NCI-H146 (cell line): ENCODE results near the gene CACNB2.

ENCODE experiments used
- DNase-seq: peaks from one replicate; lab custom pipeline; 2025; lab: John Stamatoyannopoulos, UW

The CACNB2 gene

GRCh38 chr10:18293536-18294510, 153.6 kb downstream of the CACNB2 start:
- no peak for DNase-seq

- no peak for DNase-seq
These were observed 154.4 kb downstream of the CACNB2 start for GRCh38 chr10:18294633-18295032.

GRCh38 chr10:18297659-18298058, 157.4 kb downstream of the CACNB2 start:
- DNase-seq = no peak

DNA sequence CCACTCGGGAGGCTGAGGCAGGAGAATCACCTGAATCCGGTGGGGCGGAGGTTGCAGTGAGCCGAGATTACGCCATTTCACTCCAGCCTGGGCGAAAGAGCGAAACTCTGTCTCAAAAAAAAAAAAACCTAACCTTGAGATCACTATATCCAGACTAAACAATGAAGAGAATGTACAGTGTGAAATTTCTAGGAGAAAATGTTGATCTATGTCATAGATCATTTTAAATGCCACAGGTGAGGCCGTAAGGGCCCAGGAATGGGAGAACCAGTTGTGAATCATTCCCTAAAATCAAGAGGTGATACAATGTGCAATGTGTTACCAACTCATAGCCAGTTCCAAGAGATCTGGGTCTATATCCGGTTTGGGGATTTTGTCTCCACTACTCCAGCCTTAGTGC, 158.0 kb downstream of the CACNB2 start:
- no peak for DNase-seq

- peak; percentile 9 for DNase-seq
These were observed 163.9 kb downstream of the CACNB2 start for GRCh38 chr10:18303851-18304801.

GRCh38 chr10:18306031-18306430, 165.8 kb downstream of the CACNB2 start:
- DNase-seq = no peak

DNA sequence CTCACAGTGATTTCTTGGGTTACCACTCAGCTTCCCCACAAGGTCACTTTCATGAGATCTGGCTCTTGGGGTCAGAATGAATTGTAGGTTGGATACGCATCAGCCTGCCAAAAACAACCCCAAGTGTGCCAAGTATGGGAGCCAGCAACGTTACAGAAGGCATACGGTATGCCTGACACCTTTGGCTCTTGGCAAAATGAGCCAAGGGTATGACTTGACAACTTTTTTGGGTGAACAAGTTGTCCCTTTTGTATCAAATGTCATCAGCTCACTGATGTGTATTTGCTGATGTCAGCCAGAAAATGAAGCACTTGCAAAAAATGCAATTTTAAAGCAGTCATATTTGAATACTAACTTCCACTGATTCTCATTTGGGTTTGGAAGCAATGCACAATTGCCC, 168.4 kb downstream of the CACNB2 start:
- no peak for DNase-seq

DNA sequence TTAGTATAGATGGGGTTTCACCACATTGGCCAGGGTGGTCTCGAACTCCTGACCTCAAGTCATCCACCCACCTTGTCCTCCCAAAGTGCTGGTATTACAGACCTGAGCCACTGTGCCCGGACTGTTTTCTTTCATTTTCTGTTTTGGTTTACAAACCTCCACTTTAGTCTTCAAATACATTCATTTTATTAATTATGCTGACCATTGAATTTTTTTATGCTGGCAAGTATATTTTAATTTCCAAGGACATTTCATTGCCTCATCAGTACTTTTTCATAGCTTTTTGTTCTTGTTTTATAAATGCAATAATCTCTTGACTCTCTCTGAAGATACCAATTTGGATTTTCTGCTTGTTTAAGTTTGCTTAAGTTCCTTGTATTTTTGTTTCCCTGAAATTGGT, 170.5 kb downstream of the CACNB2 start:
- no peak for DNase-seq

- peak; percentile 59 for DNase-seq
These were observed 172.3 kb downstream of the CACNB2 start for GRCh38 chr10:18312374-18313139.

- no peak for DNase-seq
These were observed 172.9 kb downstream of the CACNB2 start for GRCh38 chr10:18313140-18313530.

- DNase-seq = no peak
These were observed 173.4 kb downstream of the CACNB2 start for GRCh38 chr10:18313626-18314025.

DNA sequence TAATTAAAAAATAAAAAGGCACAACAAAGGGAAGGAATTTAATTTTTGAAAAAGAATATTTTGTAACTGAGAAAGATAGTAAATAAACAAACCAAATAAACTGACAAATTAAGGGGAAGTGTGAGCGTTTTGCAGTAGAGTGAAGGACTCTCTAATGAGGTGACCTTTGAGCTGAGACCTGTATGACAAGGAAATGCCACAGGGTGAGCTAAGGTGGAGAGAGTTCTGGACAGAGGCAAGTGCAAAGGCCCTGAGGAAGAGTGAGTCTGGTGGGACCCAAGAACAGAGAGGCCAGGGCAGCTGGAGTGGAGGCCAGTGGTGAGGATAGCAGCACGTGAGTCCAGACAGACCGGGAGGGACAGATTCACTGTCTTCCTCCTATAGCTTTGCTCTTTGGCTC, 179.4 kb downstream of the CACNB2 start:
- no peak for DNase-seq

DNA sequence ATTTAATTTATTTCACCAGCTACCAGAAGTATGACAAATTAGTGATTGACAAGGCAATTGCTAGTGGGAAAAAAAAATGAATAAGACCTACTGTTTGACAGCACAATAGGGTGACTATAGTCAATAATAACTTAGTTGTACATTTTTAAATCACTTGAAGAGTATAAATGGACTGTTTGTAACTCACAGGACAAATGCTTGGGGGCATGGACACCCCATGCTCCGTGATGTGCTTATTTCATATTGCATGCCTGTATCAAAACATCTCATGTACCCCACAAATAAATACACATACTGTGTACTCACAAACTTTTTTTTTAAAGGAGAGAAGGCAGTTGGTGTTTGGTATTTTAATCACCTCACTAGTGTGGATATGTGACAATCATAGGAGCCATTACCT, 181.1 kb downstream of the CACNB2 start:
- no peak for DNase-seq

GRCh38 chr10:18323916-18324315, 183.7 kb downstream of the CACNB2 start:
- DNase-seq = no peak

- no peak for DNase-seq
These were observed 185.2 kb downstream of the CACNB2 start for GRCh38 chr10:18325410-18325809.

DNA sequence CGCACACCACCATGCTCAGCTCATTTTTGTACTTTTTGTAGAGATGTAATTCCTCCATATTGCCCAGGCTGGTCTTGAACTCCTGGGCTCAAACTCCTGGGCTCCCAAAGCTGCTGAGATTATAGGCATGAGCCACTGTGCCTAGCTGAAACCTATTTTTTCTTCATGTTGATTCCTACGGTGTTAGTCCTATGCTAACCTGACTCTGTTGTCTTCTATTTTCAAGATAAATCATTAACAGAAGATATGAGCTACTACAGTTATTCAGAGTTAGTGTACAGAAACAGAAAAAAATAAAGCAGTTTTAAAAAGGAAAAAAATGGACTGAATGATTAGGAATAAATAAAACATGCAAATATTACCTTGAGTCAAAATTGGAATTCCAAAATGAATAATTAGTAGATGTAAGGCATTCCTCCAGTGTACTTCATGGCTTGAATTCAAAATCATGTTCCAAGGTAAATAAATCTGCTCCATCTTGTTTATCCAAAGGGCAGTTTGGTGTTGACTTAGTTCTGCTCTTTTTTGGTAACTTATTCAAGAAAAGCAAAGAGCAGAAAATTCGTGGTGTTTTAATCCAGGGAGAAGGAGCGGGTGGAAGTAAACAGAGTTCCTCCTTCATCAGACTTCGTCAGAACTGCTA, 185.8 kb downstream of the CACNB2 start:
- DNase-seq = no peak

DNA sequence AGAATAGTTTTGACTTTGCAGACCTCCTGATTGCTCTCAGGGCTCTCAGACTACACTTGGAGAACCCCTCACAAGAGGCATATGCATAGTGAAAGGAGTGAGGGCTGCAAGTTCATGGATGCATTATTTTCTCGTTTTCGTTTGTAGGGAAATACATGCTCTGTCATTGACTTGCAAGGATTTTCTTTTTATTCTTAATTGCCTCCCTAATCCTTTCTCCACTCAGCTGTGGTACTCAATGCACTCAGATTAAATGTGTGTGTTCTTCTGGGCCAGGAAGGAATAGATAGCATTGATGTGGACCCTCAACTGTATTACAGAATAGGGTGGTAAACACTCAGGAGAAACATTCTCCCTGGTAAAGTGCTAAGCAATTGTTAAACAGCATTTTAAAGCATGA, 188.7 kb downstream of the CACNB2 start:
- DNase-seq = no peak

DNA sequence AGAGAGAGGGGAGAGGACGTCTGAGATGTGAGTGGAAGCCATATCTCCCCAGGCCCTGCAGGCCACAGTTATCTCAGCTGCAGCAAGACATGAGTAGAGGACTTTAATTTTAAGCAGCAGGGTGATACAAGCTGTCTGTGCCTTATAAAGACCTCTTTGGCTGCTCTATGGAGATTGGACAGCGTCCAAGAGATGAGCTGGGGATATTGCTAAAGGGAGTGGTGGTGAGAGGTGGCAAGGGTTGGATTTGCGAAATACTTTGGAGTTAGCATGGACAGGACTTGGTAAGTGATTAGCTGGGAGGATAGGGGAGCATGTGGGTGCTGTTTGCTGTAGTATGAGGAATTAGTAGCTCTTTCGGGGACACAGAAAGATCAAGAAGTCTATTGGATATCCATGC, 191.8 kb downstream of the CACNB2 start:
- DNase-seq = no peak

DNA sequence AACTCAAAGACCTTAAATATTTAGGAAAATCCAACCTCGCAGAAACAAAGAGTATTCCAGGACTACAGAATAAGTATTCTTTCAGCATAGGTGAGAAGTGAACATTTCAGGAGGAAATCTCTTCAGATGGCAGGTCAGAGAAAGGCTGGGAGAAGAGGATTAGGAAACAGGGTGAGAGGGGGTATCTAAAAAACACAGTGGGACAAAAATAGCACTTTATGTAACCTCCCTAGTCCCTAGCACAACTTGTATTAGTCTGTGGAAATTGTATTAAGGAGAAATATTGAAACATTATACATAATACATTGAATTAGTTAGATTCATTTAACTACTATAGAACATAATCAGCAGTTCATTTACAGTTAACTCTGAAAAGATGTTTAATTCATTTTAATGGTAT, 192.3 kb downstream of the CACNB2 start:
- DNase-seq = no peak

DNA sequence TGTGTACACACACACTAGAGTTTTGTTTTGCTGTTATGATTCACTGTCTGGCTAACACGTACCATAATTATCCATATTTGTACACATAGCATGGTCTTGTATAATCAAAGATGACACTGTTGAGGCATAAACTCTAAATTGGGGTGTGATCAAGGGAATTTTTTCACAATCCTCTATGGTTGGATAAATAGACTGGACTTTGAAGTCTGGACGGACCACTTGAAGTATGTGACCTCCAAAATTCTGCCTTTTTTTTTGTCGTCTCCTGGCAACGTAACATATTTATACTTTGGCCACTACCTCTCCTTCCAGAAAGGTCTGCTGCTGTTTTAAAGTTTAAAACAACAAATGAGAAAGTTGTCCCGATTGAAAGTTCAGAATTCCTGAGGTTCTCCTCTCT, 193.4 kb downstream of the CACNB2 start:
- DNase-seq = no peak

DNA sequence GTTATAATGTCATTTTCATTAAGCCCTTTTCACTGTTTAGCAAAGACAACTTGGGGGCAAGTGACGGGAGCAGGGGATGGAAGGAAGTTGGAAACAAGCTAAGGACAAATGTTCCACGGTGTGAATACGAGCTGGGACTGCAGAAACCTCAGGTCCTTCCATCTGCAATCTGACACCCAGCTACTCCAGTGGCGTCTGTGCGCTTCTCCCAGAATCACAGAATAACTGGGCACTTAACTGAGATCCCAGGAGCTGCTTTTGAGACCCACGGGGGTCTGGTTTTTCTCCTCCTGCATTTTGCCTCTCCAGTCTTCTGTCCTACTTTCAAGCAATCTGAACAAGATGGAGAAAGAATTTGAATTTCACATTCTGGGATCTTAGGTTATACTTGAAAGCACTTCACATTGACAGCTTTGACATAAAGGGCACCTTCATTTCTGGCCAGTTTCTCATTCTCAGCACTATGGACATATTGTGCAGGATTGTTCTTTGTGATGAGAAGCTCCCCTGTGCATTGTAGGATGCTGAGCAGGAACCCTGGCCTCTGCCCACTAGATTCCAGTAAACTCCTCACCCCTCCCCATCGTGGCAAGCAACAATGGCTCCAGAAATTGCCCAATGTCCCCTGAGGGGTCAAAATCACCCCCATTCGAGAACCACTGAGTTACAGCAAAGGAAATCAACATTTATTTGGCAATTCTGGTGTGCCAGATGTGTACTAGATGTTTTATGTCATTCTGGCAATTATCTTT, 194.1 kb downstream of the CACNB2 start:
- DNase-seq = no peak
